ENCODE measurements around the gene PER2. TPM values are rescaled to one million over a fixed set of nuclear protein-coding genes. Genes with fewer than 3 reads are reported as not detected.

Gene PER2
- total and polyA plus RNA-seq, 2 donors (not counting 3 experiments of a cell fraction or from before 2014, with no cell fraction given): 0.86 to 3.8 TPM

- CTCF ChIA-PET: interaction anchor here (2.6 kb wide), 1 partner anchor 15 kb away, joined by 9 read pairs; no protein-coding TSS in a partner anchor
These were observed 9.6 kb downstream of the PER2 start for GRCh38 chr2:238278626-238279323.

More at GRCh38 chr2:238278626-238279323, 9.6 kb downstream of the PER2 start:
- H3K9ac ChIP-seq (replicated peaks; ENCODE audit: extremely low read depth, insufficient read depth, low read length): no peak overlapping the region
- DNase-seq (ENCODE audit: low read depth, low spot score) (no peak), FAIRE-seq (no peak)
- H3K4me2 ChIP-seq (ENCODE audit: insufficient read depth, low read length): no peak overlapping the region
- dilution Hi-C loops (cut with MboI; ENCODE audit: extremely low pct_ligation_motif_present, low sequenced_read_pairs) (no loop called here), intact Hi-C loops (cut with micrococcal nuclease) (no loop called here)
- no peaks in the 10 kb centered on the region for H3K79me2 ChIP-seq (ENCODE audit: control insufficient read depth, insufficient read depth, low read length)
- H4K20me1 ChIP-seq (replicated peaks; ENCODE audit: control insufficient read depth, extremely low read depth, insufficient read depth, low read length): no peaks in the 10 kb centered on the region
- no peak overlapping the region for H2AFZ ChIP-seq (ENCODE audit: low read depth, low read length)
- no peaks in the 10 kb centered on the region for H3K4me1 ChIP-seq (ENCODE audit: control insufficient read depth, extremely low read depth, insufficient read depth, low read length)
- no peaks in the 10 kb centered on the region for H3K27me3 ChIP-seq (ENCODE audit: control insufficient read depth in 2 of 2, insufficient read depth in 2 of 2, low read length in 2 of 2)
- peaks cover 0 to 2% of the 10 kb centered on the region in 2 experiments for H3K36me3 ChIP-seq (ENCODE audit: control insufficient read depth in 2 of 2, extremely low read depth in 1 of 2, insufficient read depth in 2 of 2, low read length in 2 of 2)
- no peaks in the 10 kb centered on the region for H3K9me1 ChIP-seq (replicated peaks; ENCODE audit: control insufficient read depth, extremely low read depth, insufficient read depth, low read length)
- H3K4me3 ChIP-seq (replicated peaks in 1 of 3; ENCODE audit: insufficient read depth in 1 of 3, low read depth in 1 of 3, low read length in 3 of 3): no peak overlapping the region
- BruUV-seq (replicated peaks): no TSS peak
- POLR2A ChIA-PET: no interaction called here
- no peaks in the 10 kb centered on the region for H3K9me3 ChIP-seq (replicated peaks; ENCODE audit: control insufficient read depth, insufficient read depth, low read length)
- TF ChIP-seq FOS (IDR thresholded peaks at IDR 0.05; ENCODE audit: borderline replicate concordance, insufficient read depth, low read length): no peak
- TF ChIP-seq MYC (IDR thresholded peaks at IDR 0.05; ENCODE audit: low read depth, low read length): no peak
- TF ChIP-seq POLR2AphosphoS5 (IDR thresholded peaks at IDR 0.05; ENCODE audit: insufficient read depth, low read depth, low read length): no peak
- no peak for TF ChIP-seq JUN (IDR thresholded peaks at IDR 0.05; ENCODE audit: borderline replicate concordance, insufficient read depth, insufficient read length, low read depth)
- no peak for TF ChIP-seq POLR2A (IDR thresholded peaks at IDR 0.05; ENCODE audit: low read depth, low read length)
- no peak for TF ChIP-seq CTCF (IDR thresholded peaks at IDR 0.05; ENCODE audit: extremely low read depth in 1 of 2, insufficient read depth in 1 of 2, low read depth in 1 of 2, low read length in 2 of 2)
- TF ChIP-seq EZH2 (IDR thresholded peaks at IDR 0.05; ENCODE audit: borderline replicate concordance, low read depth, low read length, severe bottlenecking): no peak
- TF ChIP-seq, protein P1, sequence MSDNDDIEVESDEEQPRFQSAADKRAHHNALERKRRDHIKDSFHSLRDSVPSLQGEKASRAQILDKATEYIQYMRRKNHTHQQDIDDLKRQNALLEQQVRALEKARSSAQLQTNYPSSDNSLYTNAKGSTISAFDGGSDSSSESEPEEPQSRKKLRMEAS (IDR thresholded peaks at IDR 0.05; ENCODE audit: insufficient read depth, insufficient read length): no peak
- no peak for TF ChIP-seq GATA2 (IDR thresholded peaks at IDR 0.05; ENCODE audit: insufficient read depth, insufficient read length, low read depth, low read length)
- H3K27ac ChIP-seq (ENCODE audit: insufficient read depth, low read depth, low read length): no peak overlapping the region
